Neuron (in vitro differentiated cells): ENCODE data around the gene ERCC3.
"Not testable (repeated sequence)": the region's sequence is repeated elsewhere in the genome, so short reads cannot be mapped to it uniquely, and the experiment has no call there.

Source experiments
- H2AFZ ChIP-seq: one replicate; pipeline ENCODE4 v1.6.1; 2013; ENCODE audit warnings: low read depth, mild to moderate bottlenecking, inconsistent platforms, low read length, moderate library complexity
- H3K27me3 ChIP-seq: one replicate; pipeline ENCODE4 v1.6.1; 2013; ENCODE audit warnings: low read length; ENCODE audit not compliant: insufficient read depth
- H3K36me3 ChIP-seq: one replicate; pipeline ENCODE4 v1.6.1; 2013; ENCODE audit warnings: low read length; ENCODE audit not compliant: insufficient read depth
- H3K4me1 ChIP-seq: one replicate; pipeline ENCODE4 v1.6.1; 2013; ENCODE audit warnings: low read length; ENCODE audit not compliant: insufficient read depth
- H3K4me3 ChIP-seq: 2 replicates; pipeline ENCODE4 v1.5.1; 2013; ENCODE audit warnings: mild to moderate bottlenecking, low read length, moderate library complexity
- H3K9me3 ChIP-seq: one replicate; pipeline ENCODE4 v1.6.1; 2013; ENCODE audit warnings: low read length

The ERCC3 gene

DNA sequence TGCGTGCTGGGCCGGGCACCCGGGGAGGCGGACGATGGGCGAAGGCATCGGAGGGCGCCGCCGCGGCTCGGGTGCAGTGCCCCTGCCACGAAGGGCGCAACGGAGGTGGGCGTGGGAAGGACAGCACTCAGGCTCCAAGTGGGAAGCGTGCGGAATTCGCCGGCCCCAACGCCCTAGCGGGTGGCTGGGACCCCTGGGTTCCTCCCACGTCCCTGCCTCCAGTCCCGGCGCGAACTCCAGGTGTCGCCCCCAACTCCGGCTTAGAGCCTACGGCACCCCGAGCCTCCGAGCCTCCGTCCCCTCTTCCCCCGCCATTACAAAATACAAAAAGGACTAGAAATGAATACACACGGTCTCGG is 75.2 kb downstream of the ERCC3 start:
- H3K4me3 ChIP-seq, result peak overlapping the region; percentile 83
- H3K27me3 ChIP-seq, result no peaks in the 10 kb centered on the region
- no peaks in the 10 kb centered on the region for H3K36me3 ChIP-seq
- no peaks in the 10 kb centered on the region for H3K9me3 ChIP-seq
- peaks cover 2% of the 10 kb centered on the region for H3K4me1 ChIP-seq
- peak overlapping the region; percentile 59 for H2AFZ ChIP-seq

DNA sequence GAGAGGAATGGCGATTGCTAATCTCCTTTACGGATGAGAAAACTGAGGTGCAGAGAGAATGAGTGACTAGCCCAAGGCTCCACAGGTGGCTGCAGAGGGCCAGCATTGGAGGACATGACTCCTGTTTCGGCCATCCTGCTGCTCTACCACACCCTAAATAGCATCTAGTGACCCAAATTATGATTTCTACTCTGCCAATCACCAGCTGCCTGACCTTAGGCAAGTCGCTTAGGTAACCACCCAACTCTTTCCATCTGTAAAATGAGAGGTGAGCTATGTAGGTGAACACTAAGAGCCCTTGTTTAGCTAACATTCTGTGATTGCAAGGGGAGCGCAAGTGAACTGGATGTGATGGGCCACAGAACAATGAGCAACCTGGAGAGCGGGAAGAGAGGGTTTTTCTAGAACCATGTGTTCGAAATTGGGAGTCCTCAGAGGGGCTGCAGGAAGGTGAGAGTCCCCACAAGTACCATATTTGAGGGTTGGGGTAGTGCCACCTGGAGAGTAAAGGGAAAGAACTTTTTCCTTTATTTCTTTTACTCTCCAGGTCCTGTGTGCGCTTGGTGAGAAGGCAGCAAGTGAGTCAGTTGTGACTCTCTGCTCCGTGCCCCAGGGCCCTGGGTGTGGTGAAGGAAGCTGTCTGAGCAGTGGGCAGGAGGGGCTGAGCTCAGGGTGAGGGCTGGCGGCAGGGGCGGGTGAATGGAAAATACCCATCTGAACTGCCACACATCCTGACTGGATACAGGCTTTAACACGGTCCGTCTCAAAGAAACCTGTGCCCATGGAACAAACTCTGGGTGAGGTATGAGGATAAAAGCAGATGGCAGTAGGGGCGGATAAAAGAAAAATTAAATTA is 76.2 kb downstream of the ERCC3 start:
- Histone ChIP-seq H3K27me3 (no peaks in the 10 kb centered on the region), H3K36me3 (no peaks in the 10 kb centered on the region), H3K4me1 (peaks cover 2% of the 10 kb centered on the region), H3K4me3 (no peak overlapping the region), H2AFZ (no peak overlapping the region), H3K9me3 (no peaks in the 10 kb centered on the region)

DNA sequence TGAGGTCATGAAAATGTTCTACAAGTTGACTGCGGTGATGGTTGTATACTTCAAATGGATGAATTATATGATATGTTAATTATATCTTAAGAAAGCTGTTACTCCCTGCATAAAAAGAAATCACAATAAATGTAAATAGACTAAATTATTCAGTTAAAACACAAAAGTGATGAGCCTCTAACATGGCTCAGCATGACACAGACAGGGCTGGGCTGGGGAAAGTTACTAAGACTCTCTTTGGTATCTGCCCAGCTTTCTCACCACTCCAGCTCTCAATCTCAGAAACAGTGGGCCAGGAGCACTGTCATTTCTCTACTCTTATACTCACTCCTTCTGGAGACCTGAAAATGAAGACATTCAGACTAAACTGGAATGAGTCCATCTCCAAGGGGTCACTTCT is 77.4 kb downstream of the ERCC3 start:
- Histone ChIP-seq H3K9me3 (no peaks in the 10 kb centered on the region), H2AFZ (no peak overlapping the region), H3K36me3 (no peaks in the 10 kb centered on the region), H3K27me3 (no peaks in the 10 kb centered on the region), H3K4me3 (no peak overlapping the region), H3K4me1 (peaks cover 2% of the 10 kb centered on the region)

DNA sequence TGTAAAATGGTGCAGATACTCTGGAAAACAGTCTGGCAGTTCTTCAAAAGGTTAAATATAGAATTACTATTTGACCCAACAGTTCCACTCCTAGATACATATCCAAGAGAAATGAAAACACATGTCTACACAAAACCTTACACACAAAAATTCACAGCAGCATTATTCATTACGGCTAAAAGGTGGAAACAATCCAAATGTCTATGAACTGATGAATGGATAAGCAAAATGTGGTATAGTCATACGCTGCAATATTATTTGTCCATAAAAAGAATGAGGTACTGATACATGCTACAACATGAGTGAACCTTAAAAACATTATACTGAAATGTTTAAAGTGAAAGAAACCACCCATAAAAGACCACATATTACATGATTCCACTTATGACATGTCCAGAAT is 77.8 kb downstream of the ERCC3 start:
- Histone ChIP-seq H3K4me3 (no peak overlapping the region), H2AFZ (no peak overlapping the region), H3K36me3 (no peaks in the 10 kb centered on the region), H3K9me3 (no peaks in the 10 kb centered on the region), H3K4me1 (peaks cover 2% of the 10 kb centered on the region), H3K27me3 (no peaks in the 10 kb centered on the region)

DNA sequence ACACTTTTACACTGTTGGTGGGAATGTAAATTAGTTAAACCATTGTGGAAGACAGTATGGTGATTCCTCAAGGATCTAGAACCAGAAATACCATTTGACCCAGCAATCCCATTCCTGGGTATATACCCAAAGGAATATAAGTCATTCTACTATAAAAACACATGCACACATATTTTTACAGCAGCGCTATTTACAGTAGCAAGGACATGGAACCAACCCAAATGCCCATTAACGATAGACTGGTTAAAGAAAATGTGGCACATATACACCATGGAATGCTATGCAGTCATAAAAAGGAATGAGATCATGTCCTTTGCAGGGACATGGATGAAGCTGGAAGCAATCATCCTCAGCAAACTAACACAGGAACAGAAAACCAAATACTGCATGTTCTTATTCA is 79.7 kb downstream of the ERCC3 start:
- H3K27me3 ChIP-seq, H2AFZ ChIP-seq, H3K36me3 ChIP-seq, H3K4me1 ChIP-seq, H3K4me3 ChIP-seq, H3K9me3 ChIP-seq: not testable (repeated sequence)

DNA sequence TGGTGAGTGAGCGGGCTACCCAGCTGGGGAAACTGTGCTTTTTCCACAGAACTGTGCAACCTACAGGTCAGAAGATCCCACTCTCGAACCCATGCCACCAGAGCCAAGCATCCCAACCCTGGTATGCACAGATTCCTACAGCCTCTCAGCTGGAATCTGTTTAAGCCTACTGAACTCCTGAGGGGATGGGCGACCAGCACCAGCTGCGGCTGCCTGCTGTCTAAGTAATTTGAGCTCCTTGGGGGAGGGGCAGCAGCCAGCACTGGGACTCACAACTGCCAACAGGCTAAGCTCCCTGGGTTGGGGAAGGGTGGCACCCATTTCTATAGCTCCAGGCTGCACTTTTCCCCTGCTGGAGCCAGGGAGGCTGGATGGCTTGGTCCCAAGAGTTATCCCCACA is 85.6 kb downstream of the ERCC3 start:
- Histone ChIP-seq H3K4me3 (no peak overlapping the region), H2AFZ (no peak overlapping the region), H3K4me1 (no peaks in the 10 kb centered on the region), H3K9me3 (no peaks in the 10 kb centered on the region), H3K36me3 (no peaks in the 10 kb centered on the region), H3K27me3 (no peaks in the 10 kb centered on the region)
